Activated T-helper 9 cell treated with anti-CD3 and anti-CD28 coated beads, Interleukin-2, amount 50 U/mL, for 16 hours (primary cell): Measurements from ENCODE around the gene TNS4.

Source experiments
- DNase-seq: peaks from one replicate; pipeline ENCODE4 v3.0.0-alpha.2; 2020; ENCODE audit warnings: low read depth

The TNS4 gene

GRCh38 chr17:40517981-40518380, 16.6 kb upstream of the TNS4 start:
- no peak for DNase-seq

- no peak for DNase-seq
Observed at GRCh38 chr17:40517286-40517662, 15.9 kb upstream of the TNS4 start.

- no peak for DNase-seq
Observed at GRCh38 chr17:40516581-40517285, 15.3 kb upstream of the TNS4 start.

- no peak for DNase-seq
Observed at GRCh38 chr17:40515491-40516041, 14.1 kb upstream of the TNS4 start.

GRCh38 chr17:40515011-40515410, 13.6 kb upstream of the TNS4 start:
- DNase-seq, result no peak

GRCh38 chr17:40514013-40514875, 12.8 kb upstream of the TNS4 start:
- DNase-seq, result no peak

- DNase-seq, result no peak
Observed at GRCh38 chr17:40511667-40512220, 10.3 kb upstream of the TNS4 start.

GRCh38 chr17:40511136-40511535, 9.7 kb upstream of the TNS4 start:
- DNase-seq, result no peak

GRCh38 chr17:40510328-40510648, 8.9 kb upstream of the TNS4 start:
- DNase-seq, result no peak

GRCh38 chr17:40509626-40510327, 8.4 kb upstream of the TNS4 start:
- no peak for DNase-seq

- DNase-seq, result no peak
Observed at GRCh38 chr17:40506786-40507185, 5.4 kb upstream of the TNS4 start.

GRCh38 chr17:40503154-40503553, 1.7 kb upstream of the TNS4 start:
- DNase-seq, result no peak

- DNase-seq, result no peak
Observed at GRCh38 chr17:40502716-40503115, 1.3 kb upstream of the TNS4 start.

- DNase-seq, result no peak
Observed at GRCh38 chr17:40500709-40501108, 714 bp downstream of the TNS4 start.

- DNase-seq, result no peak
Observed at GRCh38 chr17:40500190-40500589, 1.2 kb downstream of the TNS4 start.

- no peak for DNase-seq
Observed at GRCh38 chr17:40499551-40500189, 1.8 kb downstream of the TNS4 start.

- DNase-seq, result no peak
Observed at GRCh38 chr17:40498281-40499084, 2.9 kb downstream of the TNS4 start.

- DNase-seq, result no peak
Observed at GRCh38 chr17:40497695-40498094, 3.7 kb downstream of the TNS4 start.

- DNase-seq, result no peak
Observed at GRCh38 chr17:40496634-40497420, 4.6 kb downstream of the TNS4 start.

- no peak for DNase-seq
Observed at GRCh38 chr17:40496170-40496569, 5.3 kb downstream of the TNS4 start.
